K562 (cell line): ENCODE data around the gene COL6A6. TPM values are rescaled to one million over a fixed set of nuclear protein-coding genes. Genes with fewer than 3 reads are reported as not detected.

ENCODE experiments used
- ATAC-seq: fragments of 200-7000 bp; cut with Tn5 transposase; 3 replicates; pipeline ENCODE4 v1.9.1; 2020; ENCODE audit warnings: moderate library complexity
- BruUV-seq: library from RNA; stranded (reverse); fragments of 400-500 nt; replicated peaks from 2 replicates; lab custom pipeline; 2021; lab: Mats Ljungman, UMichigan
- CTCF ChIA-PET: fragments of 300-600 bp; formaldehyde crosslinking; extraction: SDS; loops from one replicate; lab custom pipeline; 2021; ENCODE audit warnings: low intra/inter-chr PET ratio; lab: Yijun Ruan, JAX
- POLR2A ChIA-PET: fragments of 300-600, 350-650 bp; sonication (Branson Sonifier 250); formaldehyde crosslinking; extraction: SDS; loops from one replicate; lab custom pipeline; 2021; ENCODE audit warnings: antibody characterized with exemption, inconsistent platforms; lab: Yijun Ruan, JAX
- DNase-seq, 4 experiments: peaks; one replicate each; pipeline versions ENCODE4 v3.0.0 to v3.0.0-alpha.2; 2011 to 2018; ENCODE audit warnings: low spot score in 3 of 4, mixed read lengths in 3 of 4; ENCODE audit errors: extremely low read depth in 1 of 4
- FAIRE-seq: peaks from 2 replicates; lab custom pipeline; 2011; peaks lifted over from hg19 to GRCh38; lab: Jason Lieb, UNC
- H2AFZ ChIP-seq: 2 replicates; pipeline ENCODE4 v1.6.0; 2011; ENCODE audit warnings: low read depth, low read length, control low read depth, inconsistent platforms
- H3K27ac ChIP-seq: fragments of 200-600 bp; 3 replicates; pipeline ENCODE4 v1.8.0; 2011; ENCODE audit warnings: low read depth, mild to moderate bottlenecking, control low read depth, inconsistent platforms, low read length, moderate library complexity, mixed read lengths; ENCODE audit errors: extremely low read depth
- H3K27me3 ChIP-seq, 2 experiments: fragments of 300-600 bp in 1 of 2; 2 replicates in 1 of 2; 3 replicates in 1 of 2; pipeline versions ENCODE4 v1.6.0 to v1.8.0; 2011; ENCODE audit warnings: inconsistent platforms in 2 of 2, low read length in 2 of 2, mild to moderate bottlenecking in 1 of 2, mixed read lengths in 1 of 2, moderate library complexity in 1 of 2; ENCODE audit not compliant: control insufficient read depth in 2 of 2, insufficient read depth in 2 of 2
- H3K36me3 ChIP-seq: fragments of 300-600 bp; 3 replicates; pipeline ENCODE4 v1.8.0; 2011; ENCODE audit warnings: mild to moderate bottlenecking, low read length, inconsistent platforms; ENCODE audit not compliant: control insufficient read depth, insufficient read depth
- H3K4me1 ChIP-seq, 2 experiments: fragments of 200-600 bp in 1 of 2; replicated peaks in 1 of 2; 2 replicates in 1 of 2; 3 replicates in 1 of 2; pipeline versions ENCODE4 v1.5.1 to v1.8.0; 2011; ENCODE audit warnings: inconsistent platforms in 2 of 2, low read length in 2 of 2, mild to moderate bottlenecking in 1 of 2, mixed read lengths in 1 of 2, moderate library complexity in 1 of 2; ENCODE audit not compliant: control insufficient read depth in 2 of 2, insufficient read depth in 2 of 2
- H3K4me2 ChIP-seq: 2 replicates; pipeline ENCODE4 v1.6.1; 2011; ENCODE audit warnings: low read length, control low read depth, inconsistent platforms, mixed read lengths; ENCODE audit not compliant: insufficient read depth
- H3K4me3 ChIP-seq: fragments of 200-600 bp; sonication (generic), shearing (Covaris generic); 2 replicates; pipeline ENCODE4 v1.5.1; 2016; ENCODE audit warnings: control low read depth, inconsistent platforms
- H3K79me2 ChIP-seq: fragments of 200-600 bp; 3 replicates; pipeline ENCODE4 v1.8.0; 2011; ENCODE audit warnings: low read length, inconsistent platforms; ENCODE audit not compliant: control insufficient read depth, insufficient read depth
- H3K9ac ChIP-seq, 2 experiments: 2 replicates each; pipeline versions ENCODE4 v1.6.0 to v1.6.1; 2011; ENCODE audit warnings: low read depth in 2 of 2, low read length in 2 of 2, control low read depth in 1 of 2, inconsistent platforms in 1 of 2, mild to moderate bottlenecking in 1 of 2, mixed read lengths in 1 of 2; ENCODE audit not compliant: insufficient read depth in 1 of 2
- H3K9me1 ChIP-seq: one replicate; pipeline ENCODE4 v1.6.0; 2011; ENCODE audit warnings: inconsistent platforms, mild to moderate bottlenecking, low read length, moderate library complexity; ENCODE audit not compliant: control insufficient read depth, insufficient read depth
- H3K9me3 ChIP-seq: replicated peaks from 2 replicates; pipeline ENCODE4 v1.5.1; 2011; ENCODE audit warnings: low read depth, low read length, inconsistent platforms; ENCODE audit not compliant: control insufficient read depth, insufficient read depth
- H4K20me1 ChIP-seq: replicated peaks from 2 replicates; pipeline ENCODE4 v1.6.1; 2011; ENCODE audit warnings: low read length, inconsistent platforms, mixed read lengths; ENCODE audit not compliant: control insufficient read depth, insufficient read depth
- CBFA2T3 ChIP-seq: fragments of 450-650 bp; IDR thresholded peaks from 2 replicates; pipeline ENCODE4 v1.6.1; 2017
- TEAD4 ChIP-seq, 2 experiments: sonication (generic) in 1 of 2; formaldehyde crosslinking in 1 of 2; IDR thresholded peaks; 2 replicates each; pipeline versions ENCODE4 v1.6.1 to v1.8.0; 2012 to 2022; ENCODE audit warnings: borderline replicate concordance in 1 of 2, inconsistent platforms in 1 of 2, low read length in 1 of 2, mild to moderate bottlenecking in 1 of 2, missing genetic modification reagents in 1 of 2
- YY1 ChIP-seq, 3 experiments: IDR thresholded peaks; 2 replicates each; pipeline ENCODE4 v1.6.1; 2011; ENCODE audit warnings: low read length in 2 of 3, mild to moderate bottlenecking in 2 of 3, moderate library complexity in 2 of 3, borderline replicate concordance in 1 of 3, control low read depth in 1 of 3, low read depth in 1 of 3; ENCODE audit not compliant: insufficient read depth in 3 of 3, insufficient replicate concordance in 2 of 3, control insufficient read depth in 1 of 3, insufficient read length in 1 of 3; ENCODE audit errors: extremely low read depth in 1 of 3
- ZNF263 ChIP-seq: sonication (generic); formaldehyde crosslinking; IDR thresholded peaks from 2 replicates; pipeline ENCODE4 v1.8.0; 2022; ENCODE audit warnings: mild to moderate bottlenecking, missing genetic modification reagents, borderline replicate concordance
- WGBS: fragments of 100-300 bp; shearing (Covaris generic); methylation state at CpG from one replicate; pipeline ENCODE4 v1.1.6; 2016; ENCODE audit warnings: low coverage, mixed read lengths; ENCODE audit not compliant: insufficient coverage; ENCODE audit errors: missing lambda C conversion rate; 5-methylcytosine and 5-hydroxymethylcytosine counted together
- in situ Hi-C: fragments of 300-500 bp; cut with MboI; formaldehyde crosslinking; loops from 4 replicates; pipeline ENCODE4 v1.15.0; 2018; ENCODE audit warnings: inconsistent platforms, mixed read lengths
- intact Hi-C: fragments of 100-400 bp; cut with micrococcal nuclease; formaldehyde crosslinking; loops from 2 replicates; pipeline ENCODE4 v1.14.2; 2022
- polyA plus RNA-seq, 8 experiments: library from polyadenylated mRNA; depleted of rRNA in 4 of 8; stranded (reverse) in 5 of 8; unstranded in 3 of 8; fragments of >200 nt; fragmentation: Nextera tagmentation in 2 of 8; fragmentation: Illumina TruSeq in 1 of 8; extraction: Ambion mirVana in 2 of 8; extraction: Trizol in 1 of 8; gene quantifications; 2 replicates each; pipeline versions ENCODE4 v1.2.1 to v1.2.3, GENCODE V29; 2011 to 2014; ENCODE audit warnings: inconsistent platforms in 1 of 8, missing spikeins in 1 of 8
- total RNA-seq, 7 experiments: library from RNA; depleted of rRNA in 6 of 7; stranded (reverse); fragments of >200 nt in 6 of 7; fragmentation: Illumina TruSeq in 2 of 7; extraction: Trizol in 2 of 7; gene quantifications; 2 replicates each; pipeline versions ENCODE4 v1.2.1 to v1.2.3, GENCODE V29; 2011 to 2021; ENCODE audit warnings: low replicate concordance in 1 of 7

COL6A6 gene
- total and polyA plus RNA-seq, 9 of the 15 experiments (the other 6 are each of a cell fraction or from before 2014, with no cell fraction given) = 0.03 to 0.04 (median 0.03) TPM; not detected in 4

- Histone ChIP-seq H3K36me3 (no peaks in the 10 kb centered on the region), H3K4me1 (no peaks in the 10 kb centered on the region; a peak in 1 of 5 replicates), H2AFZ (no peak overlapping the region), H3K9ac (no peak overlapping the region), H3K27ac (no peak overlapping the region), H3K79me2 (no peaks in the 10 kb centered on the region), H3K4me3 (no peak overlapping the region), H4K20me1 (no peaks in the 10 kb centered on the region), H3K27me3 (no peaks in the 10 kb centered on the region; a peak in 4 of 5 replicates), H3K9me1 (peaks cover 2% of the 10 kb centered on the region), H3K4me2 (no peak overlapping the region), H3K9me3 (no peaks in the 10 kb centered on the region)
- in situ Hi-C loops = loop anchor here (5.0 kb wide), 1 partner anchor 240 kb away; no protein-coding TSS in a partner anchor
- no peak for FAIRE-seq
- ChIA-PET CTCF (no interaction called here), POLR2A (no interaction called here)
- WGBS = 14% methylated on average over 1 of the region's 1 CpG
- BruUV-seq = no TSS peak
- intact Hi-C loops = no loop called here
- ATAC-seq = no peak
- no peak for DNase-seq
- no peak for TF ChIP-seq YY1 (IDR thresholded peaks at IDR 0.05; ENCODE audit: borderline replicate concordance in 1 of 3, control insufficient read depth in 1 of 3, extremely low read depth in 1 of 3, insufficient read depth in 3 of 3, insufficient read length in 1 of 3, insufficient replicate concordance in 2 of 3, low read depth in 1 of 3, low read length in 2 of 3)
- peak; percentile 20; the same call in 1 of the 2 replicates for TF ChIP-seq CBFA2T3
- peak; percentile 24; the same call in 1 of the 2 replicates for TF ChIP-seq TEAD4 (IDR thresholded peaks at IDR 0.05; ENCODE audit: low read length)
- TF ChIP-seq TEAD4 (CRISPR knock-in tag; IDR thresholded peaks at IDR 0.05; ENCODE audit: borderline replicate concordance) = no peak
Observed at GRCh38 chr3:130527426-130527825, 10.4 kb downstream of the COL6A6 start.

GRCh38 chr3:130528120-130528519 lies 11.1 kb downstream of the COL6A6 start:
- FAIRE-seq (no peak), ATAC-seq (no peak), DNase-seq (no peak)
- H3K36me3 ChIP-seq = no peaks in the 10 kb centered on the region
- CTCF ChIA-PET = no interaction called here
- WGBS = 0% methylated on average over 1 of the region's 1 CpG
- BruUV-seq = no TSS peak
- intact Hi-C loops (no loop called here), in situ Hi-C loops (loop anchor here (5.0 kb wide), 1 partner anchor 241 kb away; no protein-coding TSS in a partner anchor)
- H4K20me1 ChIP-seq = no peaks in the 10 kb centered on the region
- H3K9me3 ChIP-seq = no peaks in the 10 kb centered on the region
- no peak overlapping the region for H3K27ac ChIP-seq
- POLR2A ChIA-PET = interaction anchor here (0.8 kb wide), 1 partner anchor 11 kb away, joined by 3 read pairs; no protein-coding TSS in a partner anchor
- H3K4me2 ChIP-seq = no peak overlapping the region
- H3K4me1 ChIP-seq = no peaks in the 10 kb centered on the region
- no peaks in the 10 kb centered on the region for H3K79me2 ChIP-seq
- TF ChIP-seq ZNF263 (CRISPR knock-in tag) = no peak
- no peak overlapping the region for H3K9ac ChIP-seq
- no peak overlapping the region for H2AFZ ChIP-seq
- peaks cover 2% of the 10 kb centered on the region for H3K9me1 ChIP-seq
- H3K4me3 ChIP-seq = no peak overlapping the region
- no peaks in the 10 kb centered on the region; a peak in 4 of 5 replicates for H3K27me3 ChIP-seq
